ENCODE results near the gene KXD1.

DNA sequence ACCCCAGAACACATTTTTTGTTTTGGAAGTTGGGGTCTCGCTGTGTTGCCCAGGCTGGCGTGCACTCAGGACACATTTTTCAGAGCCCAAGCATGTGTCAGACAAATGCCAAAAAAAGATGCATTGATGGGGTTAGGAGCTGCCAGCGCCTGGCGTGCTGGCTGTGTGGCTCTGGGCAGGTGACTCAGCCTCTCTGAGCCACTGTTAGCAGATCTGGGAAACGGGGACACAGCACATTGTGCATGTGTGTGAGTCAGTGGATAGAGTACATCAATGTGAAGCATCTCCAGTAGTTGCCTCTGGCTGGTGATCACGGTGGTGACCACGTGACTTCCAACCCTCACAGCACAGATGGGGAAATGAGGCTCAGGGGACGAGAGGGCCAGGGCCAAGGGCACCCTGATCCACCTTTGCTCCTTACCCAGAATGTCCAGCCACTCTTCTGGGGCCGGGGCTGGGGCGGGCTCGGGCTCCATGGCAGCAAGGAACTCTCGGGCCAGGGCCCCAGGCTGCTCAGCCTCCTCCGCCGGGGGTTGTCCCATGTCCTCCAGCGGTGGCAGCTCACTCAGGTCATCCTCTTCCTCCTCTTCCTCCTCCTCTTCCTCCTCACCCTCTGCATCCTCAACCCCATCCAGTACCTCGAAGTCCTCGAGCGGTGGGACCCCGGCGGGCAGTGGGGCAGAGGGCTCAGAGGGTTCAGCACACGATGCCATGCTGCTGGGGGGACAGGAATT is 16.2 kb upstream of the KXD1 start:
- TF ChIP-seq EZH2 (IDR thresholded peaks at IDR 0.05; ENCODE audit: insufficient read depth, poor library complexity, severe bottlenecking) (no peak), EZH2phosphoT487 (IDR thresholded peaks at IDR 0.05; ENCODE audit: insufficient read depth, low read depth) (no peak)
